Stimulated activated memory B cell treated with anti-CD40 and anti-IgM and Interleukin-4, amounts not matched to agents 10 μg/mL and 1 μg/mL and 100 μg/mL, for 72 hours (primary cell): Measurements from ENCODE around the gene GRIP2.

ENCODE experiments used
- ATAC-seq: fragments of 150-1000 bp; cut with Tn5 transposase; 2 replicates; pipeline ENCODE4 v1.10.0; 2021
- H3K27ac Mint-ChIP-seq: one replicate; pipeline ENCODE4 v1.8.0; 2022; ENCODE audit warnings: mild to moderate bottlenecking, mixed read lengths
- H3K27me3 Mint-ChIP-seq: one replicate; pipeline ENCODE4 v1.8.0; 2022; ENCODE audit warnings: mixed read lengths
- H3K36me3 Mint-ChIP-seq: one replicate; pipeline ENCODE4 v1.8.0; 2022; ENCODE audit warnings: mixed read lengths
- H3K4me1 Mint-ChIP-seq: one replicate; pipeline ENCODE4 v1.8.0; 2022; ENCODE audit warnings: mixed read lengths
- H3K4me3 Mint-ChIP-seq: one replicate; pipeline ENCODE4 v1.8.0; 2022; ENCODE audit warnings: mild to moderate bottlenecking, moderate library complexity, mixed read lengths
- H3K9me3 Mint-ChIP-seq: one replicate; pipeline ENCODE4 v1.8.0; 2022; ENCODE audit warnings: mixed read lengths

The GRIP2 gene

DNA sequence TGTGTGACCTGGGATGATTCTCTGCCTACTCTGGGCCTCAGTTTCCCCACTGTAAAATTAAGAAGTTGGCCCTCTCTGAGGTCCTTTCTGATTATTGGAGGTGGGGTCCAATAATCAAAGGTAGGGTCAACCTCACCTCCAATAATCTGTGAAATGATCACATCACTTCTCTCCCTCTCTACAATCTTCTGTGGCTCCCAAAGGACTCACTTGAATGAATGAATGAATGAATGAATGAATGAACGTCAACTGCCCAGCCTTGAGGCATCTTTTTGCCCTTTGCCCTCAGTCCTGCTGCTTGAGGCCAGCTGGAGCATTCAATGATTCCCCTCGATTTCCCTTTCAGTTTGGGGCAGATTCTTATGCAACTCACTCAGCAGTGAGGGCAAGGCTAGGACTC lies 26.7 kb upstream of the GRIP2 start:
- H3K9me3 Mint-ChIP-seq: no peaks in the 10 kb centered on the region
- ATAC-seq: no peak
- no peak overlapping the region for H3K4me3 Mint-ChIP-seq
- no peaks in the 10 kb centered on the region for H3K4me1 Mint-ChIP-seq
- H3K27me3 Mint-ChIP-seq: peaks cover 71% of the 10 kb centered on the region
- H3K27ac Mint-ChIP-seq: no peak overlapping the region
- no peaks in the 10 kb centered on the region for H3K36me3 Mint-ChIP-seq

DNA sequence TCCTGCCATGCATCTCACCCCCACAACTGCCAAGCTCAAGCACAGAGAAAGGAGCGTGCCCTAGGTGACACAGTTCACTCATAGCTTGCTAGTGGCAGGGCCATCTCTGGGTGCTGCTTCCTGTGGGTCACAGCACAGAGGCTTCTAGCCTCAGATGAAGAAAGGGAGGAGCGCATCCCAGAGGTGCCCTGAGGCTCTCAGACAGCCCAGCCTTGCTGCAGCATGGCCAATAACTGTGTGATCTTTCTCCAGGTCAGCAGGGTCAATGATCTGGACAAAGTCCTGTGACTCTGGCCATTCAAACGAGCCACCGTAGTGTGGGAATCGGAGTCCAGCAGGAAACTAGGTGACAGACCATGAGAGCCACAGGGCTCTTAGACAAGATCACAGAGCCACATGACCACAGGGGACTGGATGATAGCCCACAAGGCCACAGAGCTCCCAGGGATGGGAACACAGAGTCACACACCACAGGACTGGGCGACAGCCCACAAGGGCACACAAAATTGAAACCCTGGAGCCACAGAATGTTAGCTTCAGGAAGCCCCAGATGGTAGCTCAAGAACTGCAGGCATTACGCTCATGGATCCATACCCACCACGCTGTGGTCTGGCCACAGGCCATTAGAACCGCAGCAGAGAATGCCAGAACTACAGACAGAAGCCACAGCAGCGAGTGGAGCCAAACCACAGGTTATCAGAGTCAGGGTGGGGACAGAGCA lies 25.9 kb upstream of the GRIP2 start:
- no peak overlapping the region for H3K27ac Mint-ChIP-seq
- H3K4me1 Mint-ChIP-seq: no peaks in the 10 kb centered on the region

DNA sequence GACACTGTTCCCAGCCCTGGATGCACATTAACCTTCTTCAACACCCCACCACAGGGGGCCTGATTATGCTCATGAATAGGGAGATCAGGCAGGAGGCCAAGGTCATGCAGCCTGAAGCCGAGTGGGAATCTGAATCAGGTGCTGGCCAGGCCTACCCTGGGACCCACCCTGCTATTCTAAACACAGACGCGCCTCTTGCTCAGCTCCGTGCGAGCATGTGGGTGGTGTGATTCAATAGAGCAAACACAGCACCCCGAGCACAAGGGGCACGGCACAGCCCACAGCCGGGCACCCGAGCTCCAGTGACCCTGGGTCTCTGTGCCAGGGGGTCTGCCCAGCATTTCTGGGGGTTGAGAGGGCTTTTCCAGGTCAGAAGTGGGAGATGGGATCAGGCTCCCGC lies 24.6 kb upstream of the GRIP2 start:
- no peaks in the 10 kb centered on the region for H3K4me1 Mint-ChIP-seq
- no peak overlapping the region for H3K27ac Mint-ChIP-seq

More for the DNA sequence above, 25.9 kb upstream of the GRIP2 start:
- no peak for ATAC-seq
- H3K27me3 Mint-ChIP-seq: peaks cover 70% of the 10 kb centered on the region
- no peaks in the 10 kb centered on the region for H3K36me3 Mint-ChIP-seq
- H3K9me3 Mint-ChIP-seq: no peaks in the 10 kb centered on the region
- no peak overlapping the region for H3K4me3 Mint-ChIP-seq

DNA sequence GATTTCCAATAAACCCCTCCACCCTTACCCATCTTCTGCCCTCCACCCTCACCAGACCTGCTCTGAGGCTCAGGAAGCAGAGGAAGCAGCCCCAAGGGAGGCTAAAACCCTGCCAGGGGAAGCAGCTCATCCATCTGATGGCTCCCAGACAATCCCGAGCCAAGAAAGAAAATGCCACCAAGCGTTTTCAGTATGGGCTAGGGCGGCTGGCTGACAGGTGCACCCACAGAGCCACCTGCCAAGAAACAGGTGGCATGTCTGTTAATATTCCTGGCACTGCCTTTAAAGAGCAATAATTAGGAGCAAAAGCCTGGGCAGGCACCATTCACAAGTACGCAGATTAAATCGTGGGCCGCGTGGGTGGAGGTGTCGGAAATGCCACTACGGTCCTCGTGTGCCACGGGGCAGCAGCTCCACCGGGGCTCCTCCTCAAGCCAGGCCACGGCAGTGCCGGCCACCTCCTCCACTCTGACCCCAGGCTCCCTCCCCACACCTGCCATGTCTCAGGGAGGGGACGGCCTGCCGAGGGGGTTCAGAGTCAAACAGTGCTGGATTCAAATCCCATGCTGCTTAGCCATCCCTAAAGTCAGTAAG lies 23.9 kb upstream of the GRIP2 start:
- no peak overlapping the region for H3K4me3 Mint-ChIP-seq
- ATAC-seq: no peak
- no peak overlapping the region for H3K27ac Mint-ChIP-seq
- no peaks in the 10 kb centered on the region for H3K4me1 Mint-ChIP-seq
- H3K36me3 Mint-ChIP-seq: no peaks in the 10 kb centered on the region
- H3K9me3 Mint-ChIP-seq: no peaks in the 10 kb centered on the region
- H3K27me3 Mint-ChIP-seq: peaks cover 70% of the 10 kb centered on the region

More for the DNA sequence above, 24.6 kb upstream of the GRIP2 start:
- H3K9me3 Mint-ChIP-seq: no peaks in the 10 kb centered on the region
- H3K36me3 Mint-ChIP-seq: no peaks in the 10 kb centered on the region
- H3K27me3 Mint-ChIP-seq: peaks cover 68% of the 10 kb centered on the region
- ATAC-seq: no peak
- H3K4me3 Mint-ChIP-seq: no peak overlapping the region

DNA sequence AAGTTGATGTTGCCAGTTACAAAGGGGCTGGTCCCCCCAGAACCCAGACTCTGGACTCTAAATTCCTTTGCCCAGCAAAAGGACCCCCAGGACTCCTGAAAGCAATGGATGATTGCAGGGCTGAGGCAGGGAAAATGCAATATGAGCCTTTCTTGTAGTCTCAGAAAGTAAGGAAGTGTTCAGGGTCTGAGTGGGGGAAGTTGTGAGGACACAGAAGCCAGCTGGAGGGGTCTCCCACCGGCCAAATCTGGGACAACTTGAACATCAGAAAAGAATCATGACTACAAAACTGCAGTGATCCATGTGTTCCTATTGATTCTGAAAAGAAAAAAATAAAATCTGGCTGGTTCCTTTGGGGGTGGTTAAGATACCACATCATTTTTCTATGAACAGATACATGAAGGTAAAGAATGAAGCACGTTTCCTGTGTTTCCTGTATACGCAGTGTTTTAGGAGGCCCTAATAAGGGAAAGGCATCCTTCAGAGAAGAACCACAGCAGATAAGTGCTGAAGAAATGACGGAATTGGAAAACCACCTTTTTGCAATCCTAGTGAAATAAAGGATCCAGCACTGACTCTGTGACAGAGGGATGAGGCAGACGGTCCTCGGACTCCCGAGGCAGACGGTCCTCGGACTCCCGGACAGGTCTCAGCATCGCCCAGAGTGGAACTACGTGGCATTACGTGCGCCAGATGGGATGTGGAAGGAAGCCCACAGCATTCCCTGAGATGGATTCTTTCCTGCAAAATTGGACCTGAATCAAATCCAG lies 22.2 kb upstream of the GRIP2 start:
- Mint-ChIP-seq H3K4me3 (no peak overlapping the region), H3K27ac (no peak overlapping the region), H3K36me3 (no peaks in the 10 kb centered on the region), H3K4me1 (no peaks in the 10 kb centered on the region), H3K27me3 (peaks cover 71% of the 10 kb centered on the region), H3K9me3 (no peaks in the 10 kb centered on the region)
- no peak for ATAC-seq

DNA sequence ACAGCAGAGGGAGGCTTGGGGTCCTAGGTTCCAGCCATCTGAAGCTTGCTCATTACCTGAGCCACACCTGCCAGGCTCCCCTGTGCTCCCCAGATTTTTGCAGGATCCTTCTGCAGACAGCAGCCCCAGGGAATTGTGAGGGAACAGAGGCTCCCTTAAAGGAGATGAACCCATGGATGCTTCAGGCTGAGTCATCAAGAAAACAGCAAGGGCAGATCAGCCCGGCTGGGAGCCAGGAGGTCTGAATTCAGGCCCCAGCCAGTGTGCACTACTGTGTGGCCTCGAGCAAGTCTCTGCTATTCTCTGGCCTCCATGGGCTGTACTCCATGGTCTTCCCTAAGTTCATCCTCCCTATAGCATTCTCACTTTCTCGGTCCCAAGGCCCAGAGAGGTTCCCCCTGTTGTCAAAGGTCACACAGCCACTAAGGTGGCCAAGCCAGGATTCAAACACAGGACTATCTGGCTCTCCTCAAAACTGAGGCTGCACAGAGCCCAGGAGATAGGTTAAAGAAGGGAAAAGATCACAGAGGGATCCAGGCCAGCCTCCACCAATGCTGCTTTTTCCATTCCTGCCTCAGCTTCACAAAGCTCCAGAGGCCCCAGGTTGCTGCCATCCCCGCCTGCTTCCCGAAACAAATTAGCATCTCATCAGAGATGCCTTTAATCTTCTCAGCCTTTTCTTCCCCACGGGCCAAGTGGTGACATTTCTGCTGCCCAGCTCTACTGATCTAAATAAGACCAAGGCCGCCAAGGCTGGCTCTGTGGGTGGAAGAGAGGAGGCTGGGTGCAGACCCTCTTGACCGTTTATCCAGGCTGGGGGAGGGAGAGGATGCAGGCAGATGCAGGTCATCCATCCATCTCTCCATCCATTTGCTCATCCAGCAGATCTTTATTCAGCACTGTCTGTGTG lies 21.2 kb upstream of the GRIP2 start:
- H3K4me3 Mint-ChIP-seq: no peak overlapping the region
- H3K9me3 Mint-ChIP-seq: no peaks in the 10 kb centered on the region
- ATAC-seq: no peak
- peaks cover 73% of the 10 kb centered on the region for H3K27me3 Mint-ChIP-seq
- no peaks in the 10 kb centered on the region for H3K36me3 Mint-ChIP-seq
- peaks cover 1% of the 10 kb centered on the region for H3K4me1 Mint-ChIP-seq
- no peak overlapping the region for H3K27ac Mint-ChIP-seq

DNA sequence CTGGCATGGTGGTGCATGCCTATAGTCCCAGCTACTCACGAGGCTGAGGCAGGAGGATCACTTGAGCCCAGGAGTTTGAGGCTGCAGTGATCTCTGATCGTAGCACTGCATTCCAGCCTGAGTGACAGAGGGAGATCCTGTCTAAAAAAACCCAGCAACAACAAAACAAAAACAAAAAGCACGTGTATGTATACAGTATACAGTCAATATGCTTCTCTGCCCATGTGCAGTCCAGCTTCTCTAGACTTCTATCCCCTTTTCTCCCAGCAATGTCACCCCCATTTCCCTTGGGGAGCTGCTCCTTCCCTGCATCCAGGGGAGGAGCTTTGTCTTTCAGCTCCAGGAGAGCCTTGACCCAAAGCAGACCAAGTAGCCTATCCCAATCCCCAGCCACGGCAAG lies 20.0 kb upstream of the GRIP2 start:
- peaks cover 11% of the 10 kb centered on the region for H3K4me1 Mint-ChIP-seq
- ATAC-seq: no peak
- no peak overlapping the region for H3K4me3 Mint-ChIP-seq
- H3K9me3 Mint-ChIP-seq: no peaks in the 10 kb centered on the region
- peaks cover 77% of the 10 kb centered on the region for H3K27me3 Mint-ChIP-seq
- H3K36me3 Mint-ChIP-seq: no peaks in the 10 kb centered on the region
- H3K27ac Mint-ChIP-seq: no peak overlapping the region

DNA sequence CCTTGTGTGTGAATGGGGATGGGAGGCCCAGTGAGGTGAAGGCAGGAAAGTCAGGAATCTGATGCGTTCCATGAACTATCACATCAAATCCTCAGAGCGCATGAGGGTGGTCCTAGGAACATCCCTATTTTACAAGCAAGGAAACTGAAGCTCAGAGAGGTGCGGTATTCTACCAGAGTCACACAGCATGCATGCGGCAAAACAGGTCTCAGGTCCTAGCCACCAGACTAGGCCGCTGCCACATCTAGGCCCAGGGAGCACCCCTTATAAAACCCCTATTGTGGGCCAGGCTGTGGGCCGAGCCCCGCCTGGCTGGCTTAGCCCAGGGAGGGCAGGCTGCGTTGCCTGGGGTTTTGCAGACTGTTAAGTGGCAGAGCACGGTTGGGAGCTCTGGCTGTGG lies 17.9 kb upstream of the GRIP2 start:
- no peak for ATAC-seq
- Mint-ChIP-seq H3K4me3 (no peak overlapping the region), H3K27ac (no peak overlapping the region), H3K36me3 (no peaks in the 10 kb centered on the region), H3K9me3 (no peaks in the 10 kb centered on the region), H3K4me1 (peaks cover 13% of the 10 kb centered on the region), H3K27me3 (peaks cover 77% of the 10 kb centered on the region)

DNA sequence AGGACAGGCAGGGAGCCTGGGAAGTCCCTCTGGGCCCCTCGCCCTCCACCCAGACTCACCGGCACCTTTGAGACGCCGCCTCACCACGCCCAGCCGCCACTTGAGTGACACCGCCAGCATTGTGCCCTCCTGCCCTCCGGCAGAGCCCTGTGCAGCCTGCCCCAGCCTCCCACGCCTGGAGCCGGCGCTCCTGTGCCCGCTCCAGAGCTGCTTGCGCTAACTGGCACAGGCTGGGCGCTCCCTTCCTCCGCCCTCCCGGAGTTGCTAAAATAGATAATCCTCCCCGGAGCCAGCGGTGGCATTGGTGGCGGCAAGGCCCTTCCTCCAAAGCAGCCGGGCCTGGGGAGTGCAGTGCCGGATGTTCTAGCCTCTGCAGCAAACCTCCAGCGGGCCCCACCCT lies 15.7 kb upstream of the GRIP2 start:
- Mint-ChIP-seq H3K4me3 (no peak overlapping the region), H3K27me3 (peaks cover 81% of the 10 kb centered on the region), H3K36me3 (no peaks in the 10 kb centered on the region), H3K4me1 (peaks cover 13% of the 10 kb centered on the region), H3K27ac (no peak overlapping the region), H3K9me3 (no peaks in the 10 kb centered on the region)
- peak; percentile 10 for ATAC-seq

DNA sequence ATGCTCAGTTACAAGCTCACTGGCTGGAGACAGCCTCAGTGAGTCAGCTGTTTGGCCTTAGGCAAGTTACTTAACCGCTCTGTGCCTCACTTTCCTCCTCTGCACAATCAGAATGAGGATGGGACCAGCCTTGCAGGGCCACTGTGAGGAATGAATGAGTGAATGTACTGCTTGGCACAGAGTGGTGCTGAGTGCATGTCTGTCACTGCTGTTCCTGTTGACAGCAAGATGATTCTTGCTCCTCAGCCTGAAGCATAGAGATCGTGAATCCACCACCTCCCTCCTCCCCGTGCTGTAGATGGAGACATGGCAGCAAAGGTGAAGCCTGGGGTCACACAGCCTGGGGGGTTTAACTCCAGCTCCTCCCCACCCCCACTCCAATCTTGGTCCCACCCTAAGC lies 14.6 kb upstream of the GRIP2 start:
- H3K27me3 Mint-ChIP-seq: peaks cover 92% of the 10 kb centered on the region
- no peak for ATAC-seq
- H3K9me3 Mint-ChIP-seq: no peaks in the 10 kb centered on the region
- H3K27ac Mint-ChIP-seq: no peak overlapping the region
- no peaks in the 10 kb centered on the region for H3K36me3 Mint-ChIP-seq
- peaks cover 13% of the 10 kb centered on the region for H3K4me1 Mint-ChIP-seq
- H3K4me3 Mint-ChIP-seq: no peak overlapping the region

DNA sequence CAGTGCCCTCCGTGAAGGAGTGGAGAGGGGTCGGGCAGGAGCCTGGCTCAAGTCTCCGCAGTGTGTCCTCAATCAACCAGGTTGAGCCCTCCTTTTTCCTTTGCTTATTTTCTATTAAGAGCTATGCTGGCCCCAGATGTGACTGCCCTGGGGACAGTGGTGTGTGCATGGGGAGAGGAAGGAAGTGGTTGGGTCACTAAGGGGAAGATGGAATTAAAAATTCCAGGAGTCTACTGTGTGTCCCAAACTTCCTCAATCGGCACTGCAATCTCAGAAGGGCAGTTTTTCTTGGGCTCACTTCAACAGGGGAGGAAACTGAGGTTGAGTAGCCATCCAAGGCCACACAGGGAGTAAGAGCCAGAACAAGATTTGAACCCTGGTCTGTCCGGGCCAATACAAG lies 13.7 kb upstream of the GRIP2 start:
- no peak overlapping the region for H3K4me3 Mint-ChIP-seq
- peaks cover 13% of the 10 kb centered on the region for H3K4me1 Mint-ChIP-seq
- H3K36me3 Mint-ChIP-seq: no peaks in the 10 kb centered on the region
- no peak overlapping the region for H3K27ac Mint-ChIP-seq
- no peaks in the 10 kb centered on the region for H3K9me3 Mint-ChIP-seq
- no peak for ATAC-seq
- peaks cover 93% of the 10 kb centered on the region for H3K27me3 Mint-ChIP-seq

DNA sequence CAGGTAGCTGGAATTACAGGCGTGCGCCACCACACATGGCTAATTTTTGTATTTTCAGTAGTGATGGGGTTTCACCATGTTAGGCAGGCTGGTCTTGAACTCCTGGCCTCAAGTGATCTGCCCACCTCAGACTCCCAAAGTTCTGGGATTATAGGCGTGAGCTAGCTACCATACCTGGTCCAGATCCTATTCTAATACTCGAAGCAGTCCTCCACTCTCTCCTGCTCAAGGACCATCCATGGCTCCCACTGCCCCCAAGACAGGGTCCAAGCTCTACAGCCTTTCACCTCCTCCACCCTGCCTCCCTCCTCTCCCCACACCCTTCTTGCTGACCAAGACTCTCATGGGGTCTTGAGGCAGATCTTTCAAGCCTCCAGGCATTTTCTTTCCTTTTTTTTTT lies 12.6 kb upstream of the GRIP2 start:
- peaks cover 22% of the 10 kb centered on the region for H3K4me1 Mint-ChIP-seq
- no peaks in the 10 kb centered on the region for H3K9me3 Mint-ChIP-seq
- H3K36me3 Mint-ChIP-seq: no peaks in the 10 kb centered on the region
- no peak overlapping the region for H3K27ac Mint-ChIP-seq
- no peak for ATAC-seq
- H3K4me3 Mint-ChIP-seq: no peak overlapping the region
- peaks cover 93% of the 10 kb centered on the region for H3K27me3 Mint-ChIP-seq

DNA sequence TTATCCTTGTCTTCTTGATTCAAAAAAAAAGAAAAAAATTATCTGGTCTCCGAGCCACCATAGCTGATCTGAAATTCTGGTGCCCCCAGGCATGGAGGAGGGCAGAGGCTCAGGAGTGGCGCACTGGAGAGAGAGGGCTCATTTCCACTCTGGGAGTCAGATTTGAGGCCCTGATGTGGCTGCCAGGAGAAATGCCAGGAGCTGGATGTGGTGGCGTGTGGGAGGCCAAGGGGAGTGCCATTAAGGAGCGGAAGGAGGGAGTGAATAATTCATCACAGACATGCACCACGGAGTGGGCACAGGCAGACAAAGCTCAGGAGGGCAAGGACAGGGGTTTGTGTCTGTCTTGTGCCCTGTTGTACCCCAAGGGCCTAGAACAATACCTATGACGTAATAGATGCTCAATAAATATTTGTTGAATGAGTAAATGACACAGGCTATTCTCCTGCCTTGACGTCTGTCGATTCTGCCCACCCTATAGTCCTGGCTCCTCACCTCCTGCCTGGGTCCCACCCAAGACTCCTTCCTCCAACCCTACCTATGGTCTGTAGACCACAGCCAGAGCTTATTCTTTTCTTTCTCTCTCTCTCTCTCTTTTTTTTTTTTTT lies 12.0 kb upstream of the GRIP2 start:
- H3K4me1 Mint-ChIP-seq: peaks cover 22% of the 10 kb centered on the region
- H3K4me3 Mint-ChIP-seq: no peak overlapping the region
- no peak for ATAC-seq
- H3K27me3 Mint-ChIP-seq: peaks cover 93% of the 10 kb centered on the region
- no peak overlapping the region for H3K27ac Mint-ChIP-seq
- no peaks in the 10 kb centered on the region for H3K36me3 Mint-ChIP-seq
- H3K9me3 Mint-ChIP-seq: no peaks in the 10 kb centered on the region

DNA sequence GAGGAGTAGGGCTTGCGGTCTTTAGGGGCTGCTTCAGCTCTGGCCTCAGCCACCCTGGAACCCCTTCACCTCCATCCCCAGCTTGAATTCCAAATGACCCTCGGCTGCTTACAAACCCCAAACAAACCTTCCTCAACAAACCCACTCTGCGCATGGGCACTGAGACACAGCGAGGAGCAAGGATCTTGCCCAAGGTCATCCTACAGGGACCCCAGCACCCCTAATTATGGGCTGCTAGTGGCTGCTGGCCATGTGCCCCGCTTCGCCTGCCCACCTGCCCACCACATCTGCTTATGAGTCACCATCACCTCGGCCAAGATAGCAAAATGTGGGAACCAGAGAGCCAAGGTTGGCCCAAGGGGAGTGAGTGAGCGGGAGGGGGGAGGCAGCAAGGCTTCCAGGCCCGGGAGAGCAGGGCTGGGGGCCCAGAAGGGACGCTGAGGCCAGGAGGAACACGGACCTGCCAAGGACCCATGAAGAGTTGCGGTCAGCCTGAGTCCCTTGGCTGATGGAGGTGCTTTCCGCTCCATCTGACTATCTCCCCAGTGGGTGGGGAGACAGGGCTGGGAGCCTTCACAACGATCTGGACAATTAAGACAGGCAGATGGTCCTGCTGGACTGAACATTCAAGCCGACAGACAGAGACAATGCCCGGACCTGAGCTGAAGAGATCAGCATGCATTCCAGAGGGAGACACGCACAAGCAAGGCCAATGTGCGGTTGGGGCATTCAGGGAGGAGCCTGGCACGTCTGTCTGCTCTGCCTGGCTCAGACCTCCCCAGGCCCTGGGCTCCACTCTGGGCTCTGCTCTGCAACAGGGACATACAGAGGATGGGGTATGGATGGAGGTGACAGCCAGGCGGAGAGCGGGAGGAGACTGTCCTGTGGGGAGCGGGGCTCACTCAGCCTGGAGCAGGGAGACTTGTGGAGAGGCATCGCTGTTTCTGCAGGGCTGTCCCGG lies 10.8 kb upstream of the GRIP2 start:
- peaks cover 17% of the 10 kb centered on the region for H3K4me1 Mint-ChIP-seq
- H3K27me3 Mint-ChIP-seq: peaks cover 93% of the 10 kb centered on the region
- H3K4me3 Mint-ChIP-seq: no peak overlapping the region
- no peak for ATAC-seq
- no peak overlapping the region for H3K27ac Mint-ChIP-seq
- no peaks in the 10 kb centered on the region for H3K36me3 Mint-ChIP-seq
- H3K9me3 Mint-ChIP-seq: no peaks in the 10 kb centered on the region
